Thyroid gland (tissue), 4 donors: ENCODE data around the gene TADA3. TPM values are rescaled to one million over a fixed set of nuclear protein-coding genes. Genes with fewer than 3 reads are reported as not detected.

Experiments used
- DNase-seq, 2 donors: peaks; one replicate each; pipeline ENCODE4 v3.0.0-alpha.2; 2019
- H3K27ac ChIP-seq, 3 donors: fragments of 200-600 bp; sonication (generic); 1 replicate in 2 of 3; 2 replicates in 1 of 3; pipeline ENCODE4 v1.5.1; 2016 to 2019; ENCODE audit warnings: mild to moderate bottlenecking in 1 of 3, moderate library complexity in 1 of 3
- H3K27me3 ChIP-seq: fragments of 200-600 bp; sonication (generic); one replicate; pipeline ENCODE4 v1.5.1; 2019
- H3K36me3 ChIP-seq, 2 donors: fragments of 200-600 bp; sonication (generic); one replicate each; pipeline ENCODE4 v1.5.1; 2016 to 2019
- H3K4me1 ChIP-seq, 2 donors: fragments of 200-600 bp; sonication (generic); one replicate each; pipeline ENCODE4 v1.5.1; 2017 to 2019
- H3K4me3 ChIP-seq, 3 donors: fragments of 200-600 bp; sonication (generic); replicated peaks in 1 of 3; 1 replicate in 2 of 3; 2 replicates in 1 of 3; pipeline ENCODE4 v1.5.1; 2016; ENCODE audit warnings: mild to moderate bottlenecking in 1 of 3
- H3K9me3 ChIP-seq: fragments of 200-600 bp; sonication (generic); one replicate; pipeline ENCODE4 v1.5.1; 2017
- POLR2A ChIP-seq, 2 donors: fragments of 450-650 bp; IDR thresholded peaks; one replicate each; pipeline ENCODE4 v1.6.1; 2017; ENCODE audit warnings: antibody characterized with exemption in 2 of 2, mild to moderate bottlenecking in 2 of 2, moderate library complexity in 1 of 2
- WGBS, 2 donors: methylation state at CpG; one replicate each; pipeline ENCODE4 v1.1.5; 2017; 5-methylcytosine and 5-hydroxymethylcytosine counted together
- intact Hi-C: fragments of 100-400 bp; cut with DNase I; formaldehyde crosslinking; loops from one replicate; pipeline ENCODE4 v1.15.1; 2023
- total RNA-seq, 4 donors: library from RNA; depleted of rRNA; stranded (reverse); fragments of >200 nt; gene quantifications; one replicate each; pipeline ENCODE4 v1.2.3, GENCODE V29; 2016
- TF ChIP-seq, protein P1 (sequence below), 6 experiments: fragments of 200-600 bp in 3 of 6; fragments of 450-650 bp in 3 of 6; sonication (generic) in 3 of 6; IDR thresholded peaks; one replicate each; pipeline ENCODE4 v1.5.1; 2016 to 2019; ENCODE audit warnings: antibody characterized with exemption in 6 of 6, mild to moderate bottlenecking in 2 of 6, inconsistent platforms in 1 of 6, moderate library complexity in 1 of 6

TADA3 gene
- total RNA-seq, 4 donors from 2014 or later, result 64.2 to 93.3 (median 83.3) TPM

DNA sequence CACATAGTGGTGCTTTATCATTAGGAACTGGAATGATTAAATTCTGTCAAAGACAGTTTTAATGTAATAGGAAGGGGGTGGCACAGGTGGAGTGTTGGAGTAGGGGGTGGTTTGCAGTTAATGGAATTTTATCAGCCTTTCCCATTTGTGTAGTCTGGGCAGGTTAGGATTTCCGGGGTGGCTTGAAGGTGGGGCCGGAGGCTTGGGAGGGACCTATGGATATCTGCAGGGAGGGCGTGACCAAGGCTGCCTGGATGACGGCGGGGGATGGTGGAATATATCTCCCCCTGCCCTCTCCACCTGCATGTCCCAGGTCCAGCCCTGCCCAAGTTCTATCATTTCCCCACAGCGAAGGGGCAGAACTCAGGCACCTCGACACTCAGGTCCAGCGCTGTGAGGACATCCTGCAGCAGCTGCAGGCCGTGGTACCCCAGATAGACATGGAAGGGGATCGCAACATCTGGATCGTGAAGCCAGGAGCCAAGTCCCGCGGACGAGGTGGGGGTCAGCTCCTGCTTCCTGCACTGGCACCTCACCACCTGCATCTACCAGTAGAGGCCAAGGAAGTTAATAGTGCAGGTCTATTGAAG is 33.3 kb upstream of the TADA3 start:
- Histone ChIP-seq H3K9me3 (no peaks in the 10 kb centered on the region), H3K4me1 (no peaks in the 10 kb centered on the region), H3K27me3 (no peaks in the 10 kb centered on the region), H3K36me3 (no peaks in the 10 kb centered on the region), H3K27ac (no peak overlapping the region), H3K4me3 (no peak overlapping the region)
- intact Hi-C loops, result no loop called here
- DNase-seq, result no peak
- 69 to 75% methylated on average over 12 to 14 of the region's 14 CpGs for WGBS, 2 donors
- TF ChIP-seq, protein P1, sequence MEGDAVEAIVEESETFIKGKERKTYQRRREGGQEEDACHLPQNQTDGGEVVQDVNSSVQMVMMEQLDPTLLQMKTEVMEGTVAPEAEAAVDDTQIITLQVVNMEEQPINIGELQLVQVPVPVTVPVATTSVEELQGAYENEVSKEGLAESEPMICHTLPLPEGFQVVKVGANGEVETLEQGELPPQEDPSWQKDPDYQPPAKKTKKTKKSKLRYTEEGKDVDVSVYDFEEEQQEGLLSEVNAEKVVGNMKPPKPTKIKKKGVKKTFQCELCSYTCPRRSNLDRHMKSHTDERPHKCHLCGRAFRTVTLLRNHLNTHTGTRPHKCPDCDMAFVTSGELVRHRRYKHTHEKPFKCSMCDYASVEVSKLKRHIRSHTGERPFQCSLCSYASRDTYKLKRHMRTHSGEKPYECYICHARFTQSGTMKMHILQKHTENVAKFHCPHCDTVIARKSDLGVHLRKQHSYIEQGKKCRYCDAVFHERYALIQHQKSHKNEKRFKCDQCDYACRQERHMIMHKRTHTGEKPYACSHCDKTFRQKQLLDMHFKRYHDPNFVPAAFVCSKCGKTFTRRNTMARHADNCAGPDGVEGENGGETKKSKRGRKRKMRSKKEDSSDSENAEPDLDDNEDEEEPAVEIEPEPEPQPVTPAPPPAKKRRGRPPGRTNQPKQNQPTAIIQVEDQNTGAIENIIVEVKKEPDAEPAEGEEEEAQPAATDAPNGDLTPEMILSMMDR (IDR thresholded peaks at IDR 0.05), result no peak
- TF ChIP-seq POLR2A (IDR thresholded peaks at IDR 0.05), result no peak

DNA sequence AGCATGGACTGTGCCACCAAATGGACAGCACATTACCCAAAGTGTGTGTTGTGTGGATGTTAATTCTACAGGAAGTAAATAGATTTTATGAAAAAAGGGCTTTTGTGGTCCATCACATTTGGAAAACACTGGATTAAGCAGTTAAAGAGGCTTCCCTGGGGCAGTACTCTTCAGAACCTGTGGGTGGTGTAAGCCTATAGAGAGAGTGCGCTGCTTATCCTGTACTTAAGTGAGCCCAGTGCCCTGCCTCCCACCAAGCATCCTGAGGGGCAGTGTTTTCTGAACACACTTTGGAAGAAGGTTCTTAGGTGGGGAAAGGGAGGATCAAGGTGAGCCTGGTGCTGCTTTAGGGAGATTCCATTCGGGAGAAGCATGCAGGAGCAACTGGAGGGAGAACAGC is 28.7 kb upstream of the TADA3 start:
- Histone ChIP-seq H3K4me3 (no peak overlapping the region), H3K9me3 (no peaks in the 10 kb centered on the region), H3K27me3 (no peaks in the 10 kb centered on the region), H3K27ac (no peak overlapping the region), H3K36me3 (no peaks in the 10 kb centered on the region), H3K4me1 (no peaks in the 10 kb centered on the region)
- WGBS, 2 donors, result 78 to 80% methylated on average over 2 of the region's 2 CpGs
- DNase-seq, result no peak
- intact Hi-C loops, result no loop called here
- TF ChIP-seq, protein P1 (IDR thresholded peaks at IDR 0.05), result no peak
- TF ChIP-seq POLR2A (IDR thresholded peaks at IDR 0.05), result no peak

DNA sequence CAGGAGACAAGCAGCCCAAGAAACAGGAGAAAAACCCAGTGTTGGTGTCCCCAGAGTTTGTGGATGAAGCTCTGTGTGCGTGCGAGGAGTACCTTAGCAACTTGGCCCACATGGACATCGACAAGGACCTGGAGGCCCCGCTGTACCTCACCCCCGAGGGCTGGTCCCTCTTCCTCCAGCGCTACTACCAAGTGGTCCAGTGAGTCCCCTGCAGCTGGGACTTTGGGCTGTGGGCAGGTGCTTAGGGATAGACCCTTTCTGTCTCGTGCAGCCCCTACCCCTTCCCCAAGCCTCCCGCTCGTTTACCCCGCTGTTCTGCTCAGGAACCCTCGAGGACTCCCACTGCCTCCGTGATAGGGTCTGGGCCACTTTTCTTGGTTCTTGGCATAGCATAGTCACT is 28.3 kb upstream of the TADA3 start:
- Histone ChIP-seq H3K36me3 (no peaks in the 10 kb centered on the region), H3K27me3 (no peaks in the 10 kb centered on the region), H3K27ac (no peak overlapping the region), H3K9me3 (no peaks in the 10 kb centered on the region), H3K4me1 (no peaks in the 10 kb centered on the region), H3K4me3 (no peak overlapping the region)
- 81 to 91% methylated on average over 12 of the region's 12 CpGs for WGBS, 2 donors
- TF ChIP-seq POLR2A (IDR thresholded peaks at IDR 0.05), result no peak
- TF ChIP-seq, protein P1 (IDR thresholded peaks at IDR 0.05), result no peak
- intact Hi-C loops, result no loop called here
- no peak for DNase-seq

DNA sequence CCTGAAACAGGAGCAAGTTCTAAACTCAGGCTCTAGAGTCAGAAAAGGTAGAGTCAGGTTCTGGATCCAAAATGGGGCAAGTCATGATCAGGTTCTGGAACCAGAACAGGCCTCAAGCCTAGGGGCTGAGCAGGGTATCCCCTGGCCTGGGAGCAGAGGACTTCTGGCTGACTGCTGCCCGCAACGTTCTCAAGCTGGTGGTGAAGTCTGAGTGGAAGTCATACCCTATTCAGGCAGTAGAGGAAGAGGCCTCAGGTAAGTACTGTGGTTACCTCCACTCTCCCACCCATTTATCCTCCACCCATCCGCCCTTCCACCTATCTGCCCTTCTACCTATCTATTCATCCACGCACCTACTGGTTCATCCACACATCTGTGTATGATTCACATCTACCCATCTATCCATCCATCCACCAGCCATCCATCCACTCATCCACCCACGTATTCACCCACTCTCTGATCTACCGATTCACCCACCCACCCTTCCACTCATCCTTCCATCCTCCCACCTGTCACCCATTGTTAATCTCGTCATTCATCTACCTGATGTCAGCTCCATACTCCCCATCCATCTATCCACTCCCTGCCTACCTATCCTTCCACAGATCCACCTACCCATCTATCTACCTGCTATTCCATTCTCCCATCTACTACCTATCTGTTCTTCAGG is 26.5 kb upstream of the TADA3 start:
- Histone ChIP-seq H3K27ac (no peak overlapping the region), H3K36me3 (no peaks in the 10 kb centered on the region), H3K9me3 (no peaks in the 10 kb centered on the region), H3K27me3 (no peaks in the 10 kb centered on the region), H3K4me1 (no peaks in the 10 kb centered on the region), H3K4me3 (no peak overlapping the region)
- TF ChIP-seq, protein P1 (IDR thresholded peaks at IDR 0.05), result no peak
- TF ChIP-seq POLR2A (IDR thresholded peaks at IDR 0.05), result no peak
- intact Hi-C loops, result no loop called here
- WGBS, 2 donors, result 95 to 96% methylated on average over 6 of the region's 7 CpGs
- no peak for DNase-seq

DNA sequence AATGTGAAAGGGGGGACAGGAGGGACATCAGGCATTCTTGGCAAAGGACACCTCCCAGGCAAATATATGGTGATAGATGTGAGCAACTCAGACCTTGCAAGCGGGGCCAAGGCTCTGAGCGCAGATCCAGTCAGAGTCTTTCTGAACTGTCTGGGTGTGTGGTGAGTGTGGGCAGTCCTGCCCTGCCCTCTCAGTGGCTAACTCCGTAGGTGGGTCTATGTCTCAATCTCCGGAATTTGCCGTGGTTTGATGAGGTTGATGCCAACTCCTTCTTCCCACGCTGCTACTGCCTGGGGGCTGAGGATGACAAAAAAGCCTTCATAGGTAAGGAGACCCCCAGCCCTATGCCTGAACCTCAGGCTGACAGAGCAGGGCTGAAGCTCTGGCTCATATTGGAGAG is 25.2 kb upstream of the TADA3 start:
- H3K27me3 ChIP-seq, result no peaks in the 10 kb centered on the region
- H3K4me3 ChIP-seq, result no peak overlapping the region
- intact Hi-C loops, result no loop called here
- no peak for DNase-seq
- TF ChIP-seq POLR2A (IDR thresholded peaks at IDR 0.05), result no peak
- TF ChIP-seq, protein P1 (IDR thresholded peaks at IDR 0.05), result no peak
- H3K36me3 ChIP-seq, result no peaks in the 10 kb centered on the region
- no peak overlapping the region for H3K27ac ChIP-seq
- H3K4me1 ChIP-seq, result no peaks in the 10 kb centered on the region
- no peaks in the 10 kb centered on the region for H3K9me3 ChIP-seq
- WGBS, 2 donors, result 87 to 94% methylated on average over 6 of the region's 6 CpGs
